ENCODE results near the gene LRCH4.

The LRCH4 gene

GRCh38 chr7:100580466-100581283 is 5.3 kb downstream of the LRCH4 start:
- no peak for FAIRE-seq

DNA sequence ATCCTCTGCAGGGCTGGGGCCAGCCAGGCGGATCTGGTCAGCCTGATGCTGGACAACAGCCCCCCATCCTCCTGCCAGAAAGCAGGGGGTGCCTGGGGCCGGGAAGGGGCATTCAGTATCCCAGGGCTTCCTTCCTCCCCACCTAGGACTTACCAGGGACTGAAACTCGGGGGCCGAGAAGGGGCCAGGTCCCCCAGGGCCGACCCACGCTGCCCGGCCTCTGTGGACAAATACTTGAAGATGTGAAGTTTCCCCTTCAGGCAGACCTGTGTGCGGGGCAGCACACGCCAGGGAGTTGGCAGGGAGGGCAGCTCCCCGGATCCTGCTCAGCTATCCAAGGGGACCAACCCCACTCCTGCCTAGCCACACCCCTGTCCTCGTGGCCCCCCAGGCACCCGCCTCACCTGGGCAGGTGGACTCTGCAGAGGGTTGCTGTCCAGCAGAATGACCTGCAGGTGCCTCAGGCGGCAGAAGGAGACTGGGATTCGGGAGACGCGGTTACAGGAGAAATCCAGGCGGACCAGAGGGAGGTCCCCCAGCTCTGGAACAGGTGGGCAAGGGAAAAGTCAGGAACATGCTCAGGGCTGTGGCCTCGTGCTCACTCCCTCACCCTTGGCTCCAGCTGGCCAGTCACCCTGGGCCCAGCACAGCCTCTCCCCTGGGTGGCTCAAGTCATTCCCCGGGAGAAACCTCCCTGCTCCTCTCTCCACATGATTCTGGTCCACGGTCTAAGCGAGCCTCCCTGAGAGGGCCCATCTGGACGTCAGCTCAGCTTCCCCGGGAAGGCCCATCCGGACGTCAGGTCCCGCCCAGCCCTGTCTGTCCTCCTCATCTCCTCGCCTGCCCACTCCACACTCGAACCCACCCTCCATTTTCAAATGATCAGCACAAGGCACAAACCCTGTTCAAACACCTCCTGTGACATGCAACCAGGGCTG is 7.4 kb downstream of the LRCH4 start:
- no peak for FAIRE-seq

DNA sequence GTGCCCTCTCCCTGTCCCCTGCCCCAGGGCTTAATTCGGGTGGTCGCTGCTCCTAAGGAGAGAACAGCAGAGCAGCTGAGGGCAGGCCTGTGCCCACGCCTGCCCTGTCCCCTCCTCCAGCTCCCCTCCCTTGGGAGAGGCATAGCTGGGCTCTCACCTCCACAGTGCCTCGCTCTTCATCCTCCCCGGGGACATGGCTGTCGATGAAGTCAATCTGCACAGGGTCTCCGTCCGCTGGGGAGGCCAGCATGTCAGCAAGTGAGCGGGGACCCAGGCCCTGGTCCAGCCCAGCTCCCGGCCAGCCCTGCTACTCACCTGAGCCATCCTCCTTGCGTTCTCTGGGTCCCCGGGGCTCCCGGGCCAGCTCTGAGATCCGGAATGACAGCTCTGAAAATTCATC is 8.4 kb downstream of the LRCH4 start:
- no peak for FAIRE-seq

- no peak for FAIRE-seq
These were observed 8.8 kb downstream of the LRCH4 start for GRCh38 chr7:100577103-100577502.

- no peak for FAIRE-seq
These were observed 9.4 kb downstream of the LRCH4 start for GRCh38 chr7:100576384-100576993.

- FAIRE-seq: no peak
These were observed 10.1 kb downstream of the LRCH4 start for GRCh38 chr7:100575746-100576383.

GRCh38 chr7:100575206-100575631 is 10.7 kb downstream of the LRCH4 start:
- no peak for FAIRE-seq

DNA sequence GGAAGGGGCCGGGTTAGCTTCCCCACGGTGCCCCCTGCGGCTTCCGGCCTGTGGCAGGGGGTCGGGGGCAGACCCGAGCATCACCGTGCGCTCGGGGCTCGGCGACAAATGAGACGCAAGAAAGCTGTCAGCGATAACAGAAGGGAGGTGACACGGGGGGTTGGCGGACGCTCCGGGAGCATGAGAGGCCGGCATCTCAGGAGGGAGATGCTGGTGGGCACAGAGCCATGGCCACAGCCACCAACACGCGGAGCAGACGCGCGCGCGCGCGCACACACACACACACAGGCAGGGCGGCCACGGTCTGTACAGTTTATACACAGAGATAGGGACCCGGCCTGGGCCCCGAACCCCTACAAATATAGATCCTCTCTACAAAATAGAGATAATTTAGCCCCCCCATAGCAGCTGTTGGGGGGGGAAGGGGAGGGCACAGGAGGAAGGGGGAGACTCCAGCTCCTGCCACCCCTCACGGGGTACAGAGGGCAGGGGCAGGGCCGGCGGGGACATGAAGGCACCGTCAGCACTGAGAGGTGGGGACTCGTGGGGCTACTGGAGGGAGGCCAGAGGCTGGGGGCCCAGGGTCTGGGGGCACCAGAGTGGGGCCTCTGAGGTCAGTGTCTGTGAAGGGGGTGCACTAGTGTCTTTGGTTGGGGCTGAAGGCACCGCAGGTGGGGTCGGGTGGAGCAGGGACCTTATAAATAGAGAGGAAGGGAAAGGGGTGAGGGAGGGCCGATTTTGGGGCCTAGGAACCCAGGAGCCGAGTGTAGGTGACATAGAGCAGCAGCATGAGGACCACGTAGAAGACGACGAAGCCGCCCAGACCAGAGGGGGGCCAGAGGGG is 11.3 kb downstream of the LRCH4 start:
- FAIRE-seq: no peak

- no peak for FAIRE-seq
These were observed 12.1 kb downstream of the LRCH4 start, which contains the start of gene SAP25 for GRCh38 chr7:100573691-100574361. Gene SAP25, minus strand, starts transcription at chr7:100573900. Its CDS starts 158 bp downstream, at chr7:100573742.

DNA sequence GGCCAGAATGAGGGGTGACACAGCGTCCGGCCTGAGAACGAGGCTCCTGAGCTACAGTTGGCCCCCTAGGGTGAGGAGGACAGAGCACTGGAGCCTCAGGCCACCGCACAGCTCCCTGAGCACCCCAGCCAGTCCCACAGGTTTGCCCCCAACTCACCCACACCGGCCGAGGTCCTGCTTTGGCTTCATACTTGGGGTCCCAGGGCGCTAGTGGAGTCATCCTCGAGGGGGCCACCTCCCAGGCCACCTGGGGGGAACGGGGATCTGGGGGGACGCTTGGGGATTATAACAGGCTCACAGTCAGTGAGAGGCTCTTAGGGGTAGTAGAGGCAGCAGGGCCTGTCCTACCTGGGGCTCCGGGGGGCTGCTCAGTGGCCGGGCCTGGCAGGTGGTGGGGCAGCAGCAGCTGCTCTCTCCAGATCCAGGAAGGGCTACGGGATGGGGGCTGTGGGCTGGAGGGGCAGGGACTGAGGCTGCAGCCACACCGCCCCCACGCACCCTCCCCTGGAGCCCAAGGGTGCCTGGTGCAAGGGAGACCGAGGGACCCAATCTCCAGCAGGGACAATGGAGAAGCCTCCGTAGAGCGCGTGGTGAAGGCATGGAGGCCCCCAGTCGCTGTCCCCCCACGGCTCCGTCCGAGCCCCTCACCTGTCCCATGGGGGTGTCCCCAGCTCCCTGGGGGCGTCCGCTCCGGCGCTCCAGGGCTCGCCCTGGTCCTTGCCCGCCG is 12.8 kb downstream of the LRCH4 start:
- FAIRE-seq: no peak

DNA sequence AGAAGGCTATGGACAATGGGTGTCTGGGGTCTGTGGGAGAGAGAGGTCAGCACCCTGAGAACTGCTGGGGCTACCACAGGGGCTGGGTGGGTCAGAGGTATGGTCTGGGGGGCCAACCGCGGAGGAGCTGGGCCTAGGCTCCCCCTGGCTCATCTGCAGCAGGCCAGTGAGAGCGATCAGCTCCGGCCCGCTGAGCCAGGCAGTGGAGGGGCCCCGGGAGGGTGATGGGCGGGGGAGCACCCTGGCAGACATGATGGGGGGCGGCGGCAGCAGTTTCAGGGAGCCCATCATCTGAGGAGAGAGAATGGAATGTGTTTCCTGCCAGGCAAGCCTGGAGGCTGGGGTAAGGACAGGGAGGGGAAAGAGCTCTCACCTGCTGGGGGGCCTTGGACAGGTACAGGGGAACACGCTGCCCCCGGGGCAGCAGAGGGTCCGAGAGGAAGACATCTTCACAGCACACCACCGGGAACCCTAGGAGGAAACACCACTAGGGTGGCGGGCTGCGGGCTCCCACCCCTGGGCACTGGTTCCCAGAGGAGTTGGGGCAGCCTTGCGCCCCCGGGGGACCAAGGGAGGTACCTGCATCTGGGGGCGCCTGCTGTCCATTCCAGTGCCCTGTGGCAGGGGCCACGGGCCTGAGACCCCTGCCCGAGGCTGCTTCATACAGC is 13.5 kb downstream of the LRCH4 start:
- no peak for FAIRE-seq

DNA sequence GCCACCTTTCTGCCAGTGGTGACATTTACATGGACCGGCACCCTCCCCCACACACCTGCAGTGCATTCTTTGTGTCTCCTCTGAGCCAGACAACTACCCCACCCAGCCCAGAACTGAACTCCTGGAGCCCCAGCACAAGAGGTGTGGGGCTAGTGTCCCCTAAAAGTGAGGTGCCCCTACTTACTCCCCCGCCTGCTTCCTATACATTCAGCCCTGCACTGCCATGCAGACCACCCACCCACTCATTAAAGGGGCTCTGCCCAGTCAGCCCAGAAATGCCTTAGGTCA is 14.2 kb downstream of the LRCH4 start:
- FAIRE-seq: no peak

DNA sequence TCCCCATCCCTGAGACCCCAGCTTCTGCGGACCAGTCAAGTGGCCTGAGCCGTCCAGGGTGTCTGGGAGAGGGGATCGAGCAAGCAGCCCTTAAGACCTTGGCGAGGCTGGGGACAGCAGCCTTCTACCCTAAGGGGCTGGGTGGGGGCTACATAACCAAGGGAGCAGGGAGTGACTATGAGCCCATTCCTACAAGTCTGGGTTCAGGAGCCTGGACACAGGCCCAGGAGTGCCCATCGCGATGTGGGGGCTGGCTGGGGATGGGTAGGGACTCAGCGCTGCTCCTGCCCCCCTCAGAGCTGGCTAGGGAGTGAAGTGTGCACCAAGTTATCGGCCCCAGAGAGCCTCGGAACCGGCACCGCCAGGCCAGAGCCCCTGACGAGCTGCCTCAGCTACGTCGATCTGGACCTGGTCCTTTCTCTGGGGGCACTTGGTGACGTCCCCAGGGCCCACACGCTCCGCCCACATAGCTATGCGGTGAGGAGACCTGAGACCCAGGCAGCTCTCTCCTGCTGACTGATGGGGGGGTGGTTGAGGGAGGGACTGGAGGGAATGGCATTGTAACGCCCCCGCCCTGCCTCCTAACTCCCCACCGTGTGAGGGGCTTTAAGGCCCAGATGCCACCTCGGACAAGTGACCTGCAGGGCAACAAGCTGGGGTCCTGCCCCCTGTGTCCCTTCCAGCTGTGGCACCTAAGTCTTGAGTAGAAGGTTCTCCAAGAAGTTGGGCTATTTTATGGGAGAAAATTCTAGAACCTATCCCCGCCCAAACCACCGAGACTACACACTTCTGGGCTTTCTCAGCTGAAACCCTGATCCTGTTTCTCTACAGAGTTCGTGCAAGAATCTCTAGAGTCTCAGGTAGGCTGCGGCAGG is 14.7 kb downstream of the LRCH4 start:
- no peak for FAIRE-seq

DNA sequence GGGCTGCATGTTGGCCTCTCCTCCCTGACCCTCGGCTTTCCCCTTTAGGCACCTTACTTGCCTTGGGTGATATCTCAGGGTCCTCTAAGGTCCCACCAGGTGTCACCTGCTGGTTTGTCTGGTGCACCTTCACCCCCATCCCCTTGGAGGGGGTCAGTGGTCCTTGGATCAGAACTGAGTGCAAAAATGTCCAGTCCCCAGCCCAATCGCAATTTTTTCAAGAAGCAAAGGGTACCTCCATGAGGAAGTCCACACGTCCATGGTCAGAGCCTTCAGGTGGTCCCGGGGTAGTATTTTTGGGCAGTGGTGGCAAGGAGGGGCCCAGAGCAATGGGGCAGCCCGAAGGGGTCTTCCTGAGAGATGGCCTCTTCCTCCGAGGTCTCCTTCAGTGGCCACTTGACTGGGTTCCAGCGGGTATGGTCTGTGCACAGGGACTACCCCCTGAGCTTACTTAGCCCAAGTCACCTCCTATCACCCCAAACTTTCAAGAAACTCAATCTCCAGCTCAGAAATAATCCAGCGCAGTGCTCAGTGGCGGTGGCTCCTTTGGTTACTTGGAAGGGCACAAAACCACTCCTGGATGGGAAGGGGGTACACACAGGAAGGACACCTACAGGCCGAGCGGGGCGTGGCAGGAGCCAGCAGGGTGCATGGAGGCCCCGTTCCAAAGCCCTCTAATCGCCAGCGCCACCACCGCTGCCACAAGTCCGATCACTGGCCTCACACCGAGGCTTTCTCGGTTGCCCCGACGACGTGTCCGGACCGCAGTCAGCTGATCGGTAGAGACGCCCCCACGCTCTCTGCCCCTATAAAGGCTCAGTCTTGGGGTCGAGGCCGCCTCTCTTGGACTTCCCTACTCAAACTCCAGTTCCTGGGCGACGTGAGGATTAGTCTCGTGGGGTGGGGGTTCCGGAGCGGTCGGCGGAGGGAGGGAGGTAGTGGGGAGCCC is 16.8 kb downstream of the LRCH4 start:
- no peak for FAIRE-seq

GRCh38 chr7:100568176-100568895 is 17.6 kb downstream of the LRCH4 start:
- no peak for FAIRE-seq

DNA sequence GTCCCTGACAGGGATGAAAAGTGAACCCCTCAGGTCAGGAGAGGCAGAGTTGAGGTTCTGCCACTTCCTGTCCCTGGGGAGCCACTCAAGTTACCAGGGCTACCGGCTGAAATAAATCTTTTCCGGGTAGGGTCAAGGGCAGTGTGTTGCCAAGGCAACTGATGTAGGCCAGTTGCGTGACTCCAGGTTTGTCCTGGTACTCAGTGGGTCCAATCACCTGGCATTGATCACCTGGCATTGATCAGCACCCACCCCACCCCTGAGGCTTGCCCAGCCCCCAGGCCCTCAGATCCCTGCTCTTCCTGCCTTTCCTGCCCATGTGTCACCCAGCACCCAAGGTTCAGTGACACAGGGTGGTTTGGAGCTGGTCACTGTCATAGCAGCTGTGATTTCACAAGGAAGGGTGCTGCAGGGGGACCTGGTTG is 18.2 kb downstream of the LRCH4 start:
- no peak for FAIRE-seq
